Measurements from ENCODE around the gene PLCL1. TPM values are rescaled to one million over a fixed set of nuclear protein-coding genes. Genes with fewer than 3 reads are reported as not detected.

The PLCL1 gene
- total and polyA plus RNA-seq, 2 donors (not counting 3 experiments of a cell fraction or from before 2014, with no cell fraction given) = 0.79 to 3.4 TPM

GRCh38 chr2:197952540-197953202 lies 148.3 kb downstream of the PLCL1 start:
- CTCF ChIA-PET = no interaction called here
- POLR2A ChIA-PET = no interaction called here
- no peak overlapping the region for H3K4me3 ChIP-seq (replicated peaks in 1 of 3; ENCODE audit: insufficient read depth in 1 of 3, low read depth in 1 of 3, low read length in 3 of 3)
- no peak overlapping the region for H3K9ac ChIP-seq (replicated peaks; ENCODE audit: extremely low read depth, insufficient read depth, low read length)
- intact Hi-C loops (cut with micrococcal nuclease) (no loop called here), dilution Hi-C loops (cut with MboI; ENCODE audit: extremely low pct_ligation_motif_present, low sequenced_read_pairs) (no loop called here)
- no peak overlapping the region for H3K27ac ChIP-seq (ENCODE audit: insufficient read depth, low read depth, low read length)
- H3K4me2 ChIP-seq (ENCODE audit: insufficient read depth, low read length) = no peak overlapping the region
- H3K4me1 ChIP-seq (ENCODE audit: control insufficient read depth, extremely low read depth, insufficient read depth, low read length) = no peaks in the 10 kb centered on the region
- no peak overlapping the region for H2AFZ ChIP-seq (ENCODE audit: low read depth, low read length)
- no peak for TF ChIP-seq JUN (IDR thresholded peaks at IDR 0.05; ENCODE audit: borderline replicate concordance, insufficient read depth, insufficient read length, low read depth)
- TF ChIP-seq POLR2A (IDR thresholded peaks at IDR 0.05; ENCODE audit: low read depth, low read length) = no peak
- TF ChIP-seq GATA2 (IDR thresholded peaks at IDR 0.05; ENCODE audit: insufficient read depth, insufficient read length, low read depth, low read length) = no peak
- TF ChIP-seq FOS (IDR thresholded peaks at IDR 0.05; ENCODE audit: borderline replicate concordance, insufficient read depth, low read length) = no peak
- TF ChIP-seq MAX (IDR thresholded peaks at IDR 0.05; ENCODE audit: insufficient read depth, insufficient read length) = no peak
- TF ChIP-seq CTCF (IDR thresholded peaks at IDR 0.05; ENCODE audit: extremely low read depth in 1 of 2, insufficient read depth in 1 of 2, low read depth in 1 of 2, low read length in 2 of 2) = no peak
- TF ChIP-seq EZH2 (IDR thresholded peaks at IDR 0.05; ENCODE audit: borderline replicate concordance, low read depth, low read length, severe bottlenecking) = no peak
- TF ChIP-seq MYC (IDR thresholded peaks at IDR 0.05; ENCODE audit: low read depth, low read length) = no peak
- no peak for TF ChIP-seq POLR2AphosphoS5 (IDR thresholded peaks at IDR 0.05; ENCODE audit: insufficient read depth, low read depth, low read length)
- H3K36me3 ChIP-seq (ENCODE audit: control insufficient read depth in 2 of 2, extremely low read depth in 1 of 2, insufficient read depth in 2 of 2, low read length in 2 of 2) = no peaks in the 10 kb centered on the region
- no peak for DNase-seq (ENCODE audit: low read depth, low spot score)
- no TSS peak for BruUV-seq (replicated peaks)
- H3K9me1 ChIP-seq (replicated peaks; ENCODE audit: control insufficient read depth, extremely low read depth, insufficient read depth, low read length) = no peaks in the 10 kb centered on the region
- no peak for FAIRE-seq
- H3K79me2 ChIP-seq (ENCODE audit: control insufficient read depth, insufficient read depth, low read length) = no peaks in the 10 kb centered on the region
- H3K27me3 ChIP-seq (ENCODE audit: control insufficient read depth in 2 of 2, insufficient read depth in 2 of 2, low read length in 2 of 2) = no peaks in the 10 kb centered on the region
- no peaks in the 10 kb centered on the region for H3K9me3 ChIP-seq (replicated peaks; ENCODE audit: control insufficient read depth, insufficient read depth, low read length)
- no peaks in the 10 kb centered on the region for H4K20me1 ChIP-seq (replicated peaks; ENCODE audit: control insufficient read depth, extremely low read depth, insufficient read depth, low read length)
